ENCODE results near the gene GALR3.

GALR3 gene

DNA sequence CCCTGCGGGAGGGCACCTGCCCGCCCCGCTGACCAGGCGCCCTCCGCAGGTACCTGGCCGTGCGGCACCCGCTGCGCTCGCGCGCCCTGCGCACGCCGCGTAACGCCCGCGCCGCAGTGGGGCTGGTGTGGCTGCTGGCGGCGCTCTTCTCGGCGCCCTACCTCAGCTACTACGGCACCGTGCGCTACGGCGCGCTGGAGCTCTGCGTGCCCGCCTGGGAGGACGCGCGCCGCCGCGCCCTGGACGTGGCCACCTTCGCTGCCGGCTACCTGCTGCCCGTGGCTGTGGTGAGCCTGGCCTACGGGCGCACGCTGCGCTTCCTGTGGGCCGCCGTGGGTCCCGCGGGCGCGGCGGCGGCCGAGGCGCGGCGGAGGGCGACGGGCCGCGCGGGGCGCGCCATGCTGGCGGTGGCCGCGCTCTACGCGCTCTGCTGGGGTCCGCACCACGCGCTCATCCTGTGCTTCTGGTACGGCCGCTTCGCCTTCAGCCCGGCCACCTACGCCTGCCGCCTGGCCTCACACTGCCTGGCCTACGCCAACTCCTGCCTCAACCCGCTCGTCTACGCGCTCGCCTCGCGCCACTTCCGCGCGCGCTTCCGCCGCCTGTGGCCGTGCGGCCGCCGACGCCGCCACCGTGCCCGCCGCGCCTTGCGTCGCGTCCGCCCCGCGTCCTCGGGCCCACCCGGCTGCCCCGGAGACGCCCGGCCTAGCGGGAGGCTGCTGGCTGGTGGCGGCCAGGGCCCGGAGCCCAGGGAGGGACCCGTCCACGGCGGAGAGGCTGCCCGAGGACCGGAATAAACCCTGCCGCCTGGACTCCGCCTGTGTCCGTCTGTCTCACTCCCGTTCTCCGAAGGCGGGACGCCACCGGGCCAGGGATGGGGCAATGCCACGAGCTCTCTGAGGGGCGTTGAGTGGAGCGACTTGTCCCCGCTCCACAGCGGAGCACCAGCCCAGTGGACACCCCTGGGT is 1.8 kb downstream of the GALR3 start:
- ATAC-seq: no peak
- no peak for TF ChIP-seq ARNTL (CRISPR knock-in tag; IDR thresholded peaks at IDR 0.05; ENCODE audit: borderline replicate concordance, low read depth)

DNA sequence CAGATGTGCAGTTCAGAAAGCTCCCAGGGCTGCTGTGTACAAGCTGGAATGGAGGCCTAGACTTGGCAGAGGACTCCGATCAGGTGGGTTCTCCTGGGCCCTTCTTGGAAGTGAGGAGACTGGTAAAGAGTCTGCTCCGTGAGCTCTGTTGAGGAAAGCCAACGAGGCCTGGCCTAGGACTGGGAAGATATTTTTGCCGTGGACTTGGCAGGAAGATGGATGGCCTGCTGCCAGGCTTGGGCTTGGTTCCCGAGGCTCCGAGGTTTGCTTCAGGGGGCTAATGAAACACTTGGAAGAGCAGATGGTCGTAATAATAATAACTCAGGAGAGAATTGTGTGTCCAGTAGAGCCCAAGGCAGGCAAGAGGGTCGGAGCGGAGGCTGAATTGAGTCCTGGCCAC is 3.9 kb downstream of the GALR3 start:
- TF ChIP-seq OSR1 (CRISPR knock-in tag; IDR thresholded peaks at IDR 0.05) (no peak), ARNTL (CRISPR knock-in tag; IDR thresholded peaks at IDR 0.05; ENCODE audit: borderline replicate concordance, low read depth) (no peak), ZNF565 (CRISPR knock-in tag; conservative IDR thresholded peaks at IDR 0.05; ENCODE audit: low read depth) (no peak), PATZ1 (CRISPR knock-in tag; IDR thresholded peaks at IDR 0.05; ENCODE audit: borderline replicate concordance) (no peak), RARB (CRISPR knock-in tag; IDR thresholded peaks at IDR 0.05) (no peak), ZNF70 (CRISPR knock-in tag; IDR thresholded peaks at IDR 0.05) (no peak), ESRRG (CRISPR knock-in tag; IDR thresholded peaks at IDR 0.05) (no peak), ZC3H10 (CRISPR knock-in tag; IDR thresholded peaks at IDR 0.05) (no peak), POU6F1 (CRISPR knock-in tag; IDR thresholded peaks at IDR 0.05; ENCODE audit: borderline replicate concordance, low read depth) (no peak), ZFP3 (CRISPR knock-in tag; IDR thresholded peaks at IDR 0.05) (no peak)
- TF ChIP-seq, protein P1, sequence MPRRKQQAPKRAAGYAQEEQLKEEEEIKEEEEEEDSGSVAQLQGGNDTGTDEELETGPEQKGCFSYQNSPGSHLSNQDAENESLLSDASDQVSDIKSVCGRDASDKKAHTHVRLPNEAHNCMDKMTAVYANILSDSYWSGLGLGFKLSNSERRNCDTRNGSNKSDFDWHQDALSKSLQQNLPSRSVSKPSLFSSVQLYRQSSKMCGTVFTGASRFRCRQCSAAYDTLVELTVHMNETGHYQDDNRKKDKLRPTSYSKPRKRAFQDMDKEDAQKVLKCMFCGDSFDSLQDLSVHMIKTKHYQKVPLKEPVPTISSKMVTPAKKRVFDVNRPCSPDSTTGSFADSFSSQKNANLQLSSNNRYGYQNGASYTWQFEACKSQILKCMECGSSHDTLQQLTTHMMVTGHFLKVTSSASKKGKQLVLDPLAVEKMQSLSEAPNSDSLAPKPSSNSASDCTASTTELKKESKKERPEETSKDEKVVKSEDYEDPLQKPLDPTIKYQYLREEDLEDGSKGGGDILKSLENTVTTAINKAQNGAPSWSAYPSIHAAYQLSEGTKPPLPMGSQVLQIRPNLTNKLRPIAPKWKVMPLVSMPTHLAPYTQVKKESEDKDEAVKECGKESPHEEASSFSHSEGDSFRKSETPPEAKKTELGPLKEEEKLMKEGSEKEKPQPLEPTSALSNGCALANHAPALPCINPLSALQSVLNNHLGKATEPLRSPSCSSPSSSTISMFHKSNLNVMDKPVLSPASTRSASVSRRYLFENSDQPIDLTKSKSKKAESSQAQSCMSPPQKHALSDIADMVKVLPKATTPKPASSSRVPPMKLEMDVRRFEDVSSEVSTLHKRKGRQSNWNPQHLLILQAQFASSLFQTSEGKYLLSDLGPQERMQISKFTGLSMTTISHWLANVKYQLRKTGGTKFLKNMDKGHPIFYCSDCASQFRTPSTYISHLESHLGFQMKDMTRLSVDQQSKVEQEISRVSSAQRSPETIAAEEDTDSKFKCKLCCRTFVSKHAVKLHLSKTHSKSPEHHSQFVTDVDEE (CRISPR knock-in tag; IDR thresholded peaks at IDR 0.05): no peak

GRCh38 chr22:37830093-37830842 is 7.1 kb downstream of the GALR3 start:
- no peak for ATAC-seq
- no peak for TF ChIP-seq PATZ1 (CRISPR knock-in tag; IDR thresholded peaks at IDR 0.05; ENCODE audit: borderline replicate concordance)
- TF ChIP-seq ZC3H10 (CRISPR knock-in tag; IDR thresholded peaks at IDR 0.05): no peak
- TF ChIP-seq, protein P1 (CRISPR knock-in tag; IDR thresholded peaks at IDR 0.05): no peak
- TF ChIP-seq ZFP3 (CRISPR knock-in tag; IDR thresholded peaks at IDR 0.05): no peak
- no peak for TF ChIP-seq ZFP30 (CRISPR knock-in tag; IDR thresholded peaks at IDR 0.05)
- TF ChIP-seq ESRRG (CRISPR knock-in tag; IDR thresholded peaks at IDR 0.05): no peak
- TF ChIP-seq ISL1 (CRISPR knock-in tag; IDR thresholded peaks at IDR 0.05): no peak
- no peak for TF ChIP-seq CSDC2 (CRISPR knock-in tag; IDR thresholded peaks at IDR 0.05)
- TF ChIP-seq ZNF565 (CRISPR knock-in tag; conservative IDR thresholded peaks at IDR 0.05; ENCODE audit: low read depth): no peak
- no peak for TF ChIP-seq PPARA (CRISPR knock-in tag; IDR thresholded peaks at IDR 0.05; ENCODE audit: borderline replicate concordance)
- TF ChIP-seq, protein P2, sequence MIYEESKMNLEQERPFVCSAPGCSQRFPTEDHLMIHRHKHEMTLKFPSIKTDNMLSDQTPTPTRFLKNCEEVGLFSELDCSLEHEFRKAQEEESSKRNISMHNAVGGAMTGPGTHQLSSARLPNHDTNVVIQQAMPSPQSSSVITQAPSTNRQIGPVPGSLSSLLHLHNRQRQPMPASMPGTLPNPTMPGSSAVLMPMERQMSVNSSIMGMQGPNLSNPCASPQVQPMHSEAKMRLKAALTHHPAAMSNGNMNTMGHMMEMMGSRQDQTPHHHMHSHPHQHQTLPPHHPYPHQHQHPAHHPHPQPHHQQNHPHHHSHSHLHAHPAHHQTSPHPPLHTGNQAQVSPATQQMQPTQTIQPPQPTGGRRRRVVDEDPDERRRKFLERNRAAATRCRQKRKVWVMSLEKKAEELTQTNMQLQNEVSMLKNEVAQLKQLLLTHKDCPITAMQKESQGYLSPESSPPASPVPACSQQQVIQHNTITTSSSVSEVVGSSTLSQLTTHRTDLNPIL (CRISPR knock-in tag; IDR thresholded peaks at IDR 0.05; ENCODE audit: low read depth): no peak
- TF ChIP-seq TOX (CRISPR knock-in tag; IDR thresholded peaks at IDR 0.05; ENCODE audit: borderline replicate concordance): no peak
- no peak for TF ChIP-seq POU6F1 (CRISPR knock-in tag; IDR thresholded peaks at IDR 0.05; ENCODE audit: borderline replicate concordance, low read depth)

More for the DNA sequence above, 3.9 kb downstream of the GALR3 start:
- no peak; the same call in 2 of the 3 replicates for ATAC-seq
